HG03045 (cell line): Measurements from ENCODE around the gene CD79B.

Source experiments
- ATAC-seq: cut with Tn5 transposase; IDR thresholded peaks from one replicate; pipeline ENCODE4 v1.9.1; 2021; ENCODE audit warnings: mild to moderate bottlenecking, moderate library complexity; ENCODE audit not compliant: unreplicated experiment

CD79B gene

DNA sequence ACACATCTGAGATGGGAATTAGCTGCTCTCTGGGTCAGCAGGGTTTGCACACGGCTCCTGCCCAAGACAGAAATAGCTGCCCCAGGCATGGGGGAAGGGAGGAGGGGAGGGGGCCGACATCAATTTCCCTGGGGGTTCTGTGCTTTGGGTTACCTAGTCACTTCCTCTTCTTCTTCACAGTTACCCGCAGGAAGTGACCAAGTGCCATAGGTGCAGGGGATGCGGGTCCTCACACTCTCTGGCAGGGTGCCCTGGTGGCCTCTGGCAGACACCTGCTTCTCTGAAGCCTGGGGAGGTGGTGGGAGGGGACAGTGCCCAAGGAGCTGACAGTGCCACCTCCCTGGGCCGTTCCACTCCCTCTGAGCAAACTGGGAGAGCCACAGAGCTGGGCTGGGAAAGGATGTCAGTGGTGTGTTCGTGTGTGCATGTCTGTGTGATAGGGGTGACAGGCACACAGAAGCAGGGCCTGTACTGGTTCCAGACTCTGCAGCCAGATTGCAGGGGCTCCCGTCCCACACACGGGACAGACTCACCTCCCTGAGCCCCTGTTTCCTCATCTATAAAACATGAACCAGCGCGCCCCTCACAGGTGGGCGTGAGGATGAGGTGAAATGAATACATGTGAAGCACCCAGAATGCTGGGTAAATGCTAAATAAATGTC is 22.4 kb upstream of the CD79B start:
- ATAC-seq, result no peak

DNA sequence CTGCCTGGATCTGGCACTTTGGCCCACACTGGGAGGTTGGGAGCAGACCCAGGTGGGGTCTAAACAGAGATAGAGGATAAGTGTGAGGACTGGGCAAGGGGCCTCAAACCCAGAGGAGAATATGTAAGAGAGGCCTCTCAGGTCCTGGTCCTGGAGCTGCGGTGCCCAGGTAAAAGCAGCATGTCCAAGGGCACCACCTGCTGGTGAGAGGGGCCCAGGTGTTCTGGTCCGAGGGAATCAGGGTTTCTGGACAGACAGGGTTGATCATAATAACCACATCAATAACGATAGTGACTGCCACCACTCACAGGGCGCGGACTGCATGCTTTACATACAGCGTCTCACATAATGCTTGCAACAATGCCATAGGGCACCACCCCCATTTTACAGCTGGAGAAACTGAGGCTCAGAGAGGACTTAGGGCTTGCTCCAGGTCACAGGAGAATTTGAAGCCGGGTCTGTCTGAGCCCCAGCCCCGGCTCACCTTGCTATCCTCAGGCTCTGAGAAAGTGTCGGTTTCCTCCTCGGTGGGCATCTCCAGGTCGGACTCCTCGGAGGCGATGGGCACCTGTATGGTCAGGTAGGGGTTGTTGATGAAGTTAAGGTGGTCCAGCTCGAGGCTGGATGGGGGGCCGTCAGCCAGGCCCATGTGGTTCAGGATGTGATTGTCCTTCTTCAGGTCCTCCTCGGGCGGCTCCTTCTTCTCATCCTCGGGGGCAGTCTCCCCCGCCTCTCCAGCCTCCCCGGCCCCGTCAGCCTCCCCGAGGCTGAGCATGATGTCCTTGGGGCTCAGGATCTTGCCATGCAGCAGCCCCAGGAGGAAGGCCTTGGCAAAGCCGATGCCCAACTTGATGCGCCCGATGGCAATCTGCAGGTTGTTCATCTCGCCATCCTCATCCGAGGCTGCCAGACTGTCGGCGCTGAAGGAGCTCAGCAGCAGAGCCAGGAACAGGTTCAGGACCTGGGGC is 19.1 kb upstream of the CD79B start:
- ATAC-seq, result no peak

DNA sequence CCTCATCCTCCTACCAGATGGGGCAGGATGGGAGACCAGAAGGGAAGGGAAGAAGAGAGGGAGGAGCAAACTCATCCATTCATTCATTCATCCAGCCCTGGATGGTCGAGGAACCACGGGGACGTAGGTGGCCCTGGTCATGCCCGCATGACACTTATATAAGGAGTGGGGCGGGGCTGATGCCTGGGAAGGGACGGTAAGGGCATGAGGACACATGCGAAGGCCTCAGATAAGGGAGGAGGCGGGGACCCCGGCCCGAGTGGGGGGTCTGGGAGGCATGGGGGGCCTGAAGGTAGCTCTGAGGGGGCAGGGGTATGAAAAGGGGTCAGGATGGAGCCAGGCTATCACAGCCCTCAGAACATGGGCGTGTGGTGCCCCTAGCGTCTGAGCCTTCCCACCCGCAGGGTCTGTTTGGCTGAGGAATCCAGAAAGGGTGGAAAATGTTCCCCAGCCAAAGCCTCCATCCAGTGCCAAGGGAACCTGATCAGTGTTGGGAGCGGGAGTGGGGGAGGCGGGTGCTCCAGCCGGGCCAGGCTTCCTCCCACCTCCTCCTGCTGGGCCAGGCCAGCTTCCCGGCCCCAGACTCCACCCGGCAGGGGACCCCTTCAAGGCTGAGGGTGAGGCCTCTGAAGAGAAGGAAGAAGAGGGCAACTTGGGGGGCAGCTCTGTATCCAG is 17.6 kb upstream of the CD79B start:
- no peak for ATAC-seq

DNA sequence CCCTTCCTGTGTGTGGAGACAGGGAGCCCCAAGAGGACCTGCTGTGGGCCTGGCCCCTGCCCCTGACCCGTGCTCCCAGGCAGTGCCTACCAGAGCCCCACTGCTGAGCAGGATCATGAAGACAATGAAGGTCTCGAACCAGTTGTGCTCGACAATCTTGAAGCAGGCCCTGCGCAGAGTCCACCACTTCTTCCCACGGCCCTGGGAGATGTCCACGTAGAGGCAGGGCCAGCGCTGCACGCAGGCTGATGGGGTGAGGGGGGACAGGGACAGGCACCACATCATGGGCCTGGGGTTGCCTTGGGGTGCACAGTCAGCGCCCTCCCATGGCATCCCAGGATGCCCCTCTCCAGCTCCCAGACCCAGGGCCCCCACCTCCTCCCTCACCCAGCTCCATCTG is 16.4 kb upstream of the CD79B start:
- no peak for ATAC-seq

DNA sequence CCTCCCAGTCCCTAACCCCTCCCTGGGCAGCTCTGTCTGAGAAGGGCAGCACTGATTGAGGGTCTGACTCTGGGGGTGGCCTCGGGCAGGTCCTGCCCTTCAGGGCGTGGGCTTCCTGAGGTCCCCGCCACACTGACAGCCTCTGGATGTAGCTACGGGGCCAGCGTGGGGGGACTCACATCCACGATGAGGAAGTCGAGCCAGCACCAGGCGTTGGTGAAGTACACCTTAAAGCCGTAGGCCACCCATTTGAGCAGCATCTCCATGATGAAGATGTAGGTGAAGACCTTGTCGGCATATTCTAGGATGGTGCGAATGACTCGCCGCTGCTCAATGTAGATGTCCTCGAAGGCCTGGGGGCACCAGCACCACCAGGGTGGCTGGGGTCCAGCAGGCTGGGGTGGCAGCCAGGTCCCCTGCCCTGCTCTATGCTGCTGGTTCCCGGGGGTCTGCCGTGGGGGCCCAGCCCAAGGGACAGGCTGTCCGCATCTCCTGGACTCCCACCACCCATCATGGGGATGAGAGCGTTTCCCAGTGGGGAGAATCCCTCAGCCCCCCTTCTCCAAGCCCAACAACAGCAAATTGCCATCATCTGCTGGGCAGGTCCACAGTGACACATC is 15.7 kb upstream of the CD79B start:
- ATAC-seq, result no peak

DNA sequence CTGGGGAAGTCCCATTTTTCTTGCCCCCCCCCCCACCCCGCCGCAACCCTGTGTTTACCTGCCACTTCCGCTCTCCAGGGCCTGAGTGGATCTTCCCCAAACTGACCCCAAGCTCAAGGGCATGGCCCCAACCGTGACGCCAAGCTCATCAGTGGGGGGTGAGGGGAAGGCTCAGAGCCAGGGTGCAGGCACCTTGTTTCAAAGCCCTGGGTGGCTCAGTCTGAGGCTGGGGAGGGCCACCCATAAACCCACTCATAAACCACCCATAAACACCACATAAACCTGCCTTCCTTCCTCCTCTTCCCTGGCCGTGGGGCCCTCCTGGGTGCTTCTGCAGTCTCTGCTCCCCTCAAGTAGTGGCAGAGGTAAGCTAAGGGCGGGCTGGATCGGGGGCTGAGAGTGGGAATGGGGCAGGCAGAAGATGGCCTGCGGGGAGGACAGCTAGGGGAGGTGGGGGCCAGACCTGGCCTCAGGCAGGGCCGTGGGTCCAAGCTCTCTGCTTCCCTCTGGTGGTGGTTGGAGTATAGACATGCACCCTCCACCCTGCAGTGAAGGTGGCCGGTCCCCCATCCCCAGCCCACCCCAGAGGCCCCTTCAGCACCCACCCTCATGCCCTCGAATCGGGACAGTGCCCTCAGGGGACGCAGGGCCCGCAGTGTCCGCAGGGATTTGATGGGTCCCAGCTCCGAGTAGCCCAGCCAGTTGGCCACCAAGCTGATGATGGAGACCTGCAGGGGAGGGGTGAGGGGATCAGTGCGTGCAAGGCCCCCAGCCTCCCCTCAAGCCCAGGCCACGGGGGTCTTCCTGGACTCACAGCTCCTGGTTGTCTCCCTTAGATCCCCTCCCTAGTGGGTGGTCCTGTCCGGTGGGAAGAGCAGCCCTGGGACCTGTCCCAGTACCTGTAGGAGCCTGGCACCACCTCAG is 14.6 kb upstream of the CD79B start:
- peak; percentile 60 for ATAC-seq

DNA sequence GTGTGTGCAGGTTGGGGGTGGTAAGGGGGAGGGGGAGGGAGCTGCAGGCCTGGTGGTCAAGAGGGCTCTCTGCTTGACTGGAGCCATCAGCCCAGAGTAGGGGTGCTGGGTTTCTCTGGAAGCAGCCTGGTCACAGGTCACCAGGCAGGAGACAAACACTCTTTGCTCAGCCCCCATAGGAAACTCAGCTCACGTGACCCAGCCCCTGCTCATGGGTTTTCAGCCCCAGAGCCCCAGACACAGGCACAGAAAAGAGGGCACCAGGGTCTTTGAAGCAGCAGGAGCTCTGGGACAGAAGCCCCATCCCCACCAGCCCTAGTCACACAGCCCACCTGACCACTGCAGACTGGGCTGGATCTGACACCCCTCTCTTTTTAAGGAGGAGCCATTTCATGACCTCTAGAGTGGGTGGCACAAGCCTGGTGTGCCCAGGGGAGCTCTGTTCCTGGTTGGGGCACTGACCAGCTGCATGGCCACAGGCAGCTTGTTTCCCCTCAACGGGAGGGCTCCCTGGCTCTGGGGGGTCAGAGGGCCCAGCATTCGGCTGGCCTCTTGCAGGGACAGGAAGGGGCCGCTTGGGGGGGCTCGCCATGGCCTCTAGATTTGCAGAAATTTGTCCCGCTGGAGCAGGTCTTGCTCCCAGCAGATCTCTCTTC is 13.8 kb upstream of the CD79B start:
- no peak for ATAC-seq

DNA sequence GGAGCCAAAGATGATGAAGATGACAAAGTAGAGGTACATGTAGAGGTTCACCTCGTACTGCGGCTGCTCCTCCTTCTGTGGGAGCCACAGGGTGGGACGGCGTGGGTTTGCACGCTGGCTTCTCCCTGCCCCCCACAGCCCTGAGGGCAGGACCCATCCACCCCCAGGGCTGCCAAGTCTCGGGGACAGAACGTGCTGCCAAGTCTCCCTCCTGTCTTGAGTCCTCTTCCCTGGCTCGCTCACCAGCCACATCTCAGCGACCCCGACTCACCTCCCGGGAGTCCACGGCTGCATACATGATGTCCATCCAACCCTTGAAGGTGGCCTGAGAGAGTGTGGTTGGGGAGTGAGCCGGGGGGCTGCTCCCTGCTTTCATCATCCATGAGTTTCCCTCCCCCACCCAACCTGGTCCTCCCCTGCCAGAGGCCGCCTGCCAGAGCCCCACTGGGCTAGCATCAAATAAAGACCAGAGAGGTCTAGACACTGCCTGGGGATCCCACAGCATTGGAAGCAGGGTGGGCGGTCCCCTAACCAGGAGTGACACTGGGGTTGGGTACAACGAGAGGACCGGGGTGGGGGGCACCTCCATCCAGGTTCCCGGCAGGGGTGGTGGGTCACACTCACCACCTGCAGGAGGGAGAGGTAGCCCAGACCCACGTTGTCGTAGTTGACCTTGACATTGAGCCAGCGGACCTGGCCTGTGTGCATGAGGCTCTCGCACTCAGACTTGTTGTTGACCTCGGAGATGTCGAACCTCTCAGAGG is 12.8 kb upstream of the CD79B start:
- ATAC-seq, result no peak

DNA sequence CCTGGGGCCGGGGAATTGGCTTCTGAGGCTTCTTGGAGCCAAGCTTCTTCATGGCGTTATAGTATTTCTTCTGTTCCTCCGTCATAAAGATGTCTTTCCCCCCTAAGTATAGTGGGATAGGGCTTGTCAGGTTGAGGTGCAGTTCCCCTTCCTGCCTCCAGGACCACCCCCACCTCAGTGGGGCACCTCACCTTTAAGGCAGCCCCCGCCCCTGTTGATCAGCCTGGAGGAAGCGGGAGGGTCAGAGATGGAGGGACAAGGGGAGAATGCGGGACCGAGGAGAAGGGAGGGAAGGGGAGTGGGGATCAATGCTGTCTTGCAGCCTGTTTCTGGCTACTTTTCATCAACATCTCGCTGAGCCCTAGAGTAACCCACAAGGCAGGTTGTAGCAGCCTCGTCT is 11.6 kb upstream of the CD79B start:
- ATAC-seq, result no peak

DNA sequence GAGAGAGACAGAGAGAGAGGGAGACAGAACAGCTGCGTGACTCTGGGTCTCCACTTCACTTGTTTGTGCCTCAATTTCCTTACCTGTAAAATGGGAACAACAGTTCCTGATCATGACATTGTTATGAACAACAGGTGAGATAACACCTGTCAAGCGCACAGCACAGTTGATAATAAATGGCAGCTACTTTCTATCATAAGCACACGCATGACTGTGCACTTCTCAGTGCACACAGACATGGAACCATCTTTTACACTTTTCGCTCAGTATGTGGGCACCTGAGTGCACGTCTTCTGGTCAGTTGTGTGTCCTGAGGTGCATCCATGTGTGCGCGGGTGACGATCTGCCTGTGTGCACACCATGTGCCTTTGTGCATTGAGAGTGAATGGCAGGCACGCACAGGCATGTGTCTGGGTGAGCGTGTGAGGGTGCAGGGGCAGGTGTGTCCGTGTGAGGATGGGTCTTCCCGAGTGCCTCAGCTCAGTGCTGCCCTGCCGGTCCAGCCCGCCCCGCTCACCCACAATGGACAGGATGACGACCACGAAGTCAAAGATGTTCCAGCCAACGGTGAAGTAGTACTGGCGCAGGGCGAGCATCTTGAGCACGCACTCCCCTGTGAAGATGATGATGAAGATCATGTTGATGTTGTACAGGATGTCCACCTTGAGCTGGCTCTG is 10.3 kb upstream of the CD79B start:
- ATAC-seq, result no peak

DNA sequence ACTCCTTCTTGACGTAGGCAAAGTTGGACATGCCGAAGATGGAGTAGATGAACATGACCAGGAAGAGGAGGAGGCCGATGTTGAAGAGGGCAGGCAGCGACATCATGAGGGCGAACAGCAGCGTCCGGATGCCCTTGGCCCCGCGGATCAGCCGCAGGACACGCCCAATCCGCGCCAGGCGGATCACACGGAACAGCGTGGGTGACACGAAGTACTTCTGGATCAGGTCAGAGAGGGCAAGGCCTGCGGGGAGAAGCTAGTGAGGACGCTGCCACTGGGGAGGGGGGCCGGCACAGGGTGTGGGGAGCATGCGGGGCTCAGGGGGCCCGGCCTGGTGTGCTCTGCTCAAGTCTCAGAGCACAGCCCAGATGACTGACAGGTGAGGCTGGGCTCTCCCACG is 9.6 kb upstream of the CD79B start:
- ATAC-seq, result no peak

DNA sequence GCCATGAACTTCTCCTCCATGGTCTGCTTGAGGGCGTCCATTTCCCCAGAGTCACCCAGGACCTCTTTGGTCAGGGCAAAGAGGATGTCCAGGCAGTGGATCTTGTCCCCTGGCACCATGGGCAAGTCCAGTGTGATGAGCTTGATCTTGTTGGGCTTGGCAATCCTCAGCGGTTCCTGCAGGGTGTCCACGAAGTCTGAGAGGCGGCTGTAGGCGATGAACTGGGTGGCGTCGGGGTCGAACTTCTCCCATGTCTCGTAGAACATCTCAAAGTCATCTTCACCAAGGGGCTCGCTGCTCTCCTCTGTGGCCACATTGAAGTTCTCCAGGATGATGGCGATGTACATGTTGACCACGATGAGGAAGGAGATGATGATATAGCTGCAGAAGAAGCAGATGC is 9.0 kb upstream of the CD79B start:
- ATAC-seq, result no peak

DNA sequence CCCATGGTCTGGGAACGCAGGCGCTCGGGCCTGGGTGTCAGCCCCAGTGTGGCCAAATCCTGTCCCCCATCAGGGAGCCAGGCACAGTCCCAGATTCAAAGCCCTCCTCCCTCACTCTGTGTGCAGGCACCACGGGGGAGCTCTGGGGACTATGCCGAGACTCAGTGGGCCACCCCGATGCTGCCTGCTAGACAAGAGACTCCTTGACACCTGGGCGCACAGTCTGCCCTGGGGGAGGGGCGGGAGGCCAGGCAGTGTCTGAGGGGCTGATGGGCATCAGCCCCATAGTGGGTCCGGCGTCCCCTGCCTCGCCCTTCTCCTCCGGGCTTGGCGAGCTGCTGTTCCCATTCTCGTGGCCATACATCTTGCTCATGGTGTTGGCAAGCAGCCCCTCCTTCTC is 8.5 kb upstream of the CD79B start:
- ATAC-seq, result no peak

DNA sequence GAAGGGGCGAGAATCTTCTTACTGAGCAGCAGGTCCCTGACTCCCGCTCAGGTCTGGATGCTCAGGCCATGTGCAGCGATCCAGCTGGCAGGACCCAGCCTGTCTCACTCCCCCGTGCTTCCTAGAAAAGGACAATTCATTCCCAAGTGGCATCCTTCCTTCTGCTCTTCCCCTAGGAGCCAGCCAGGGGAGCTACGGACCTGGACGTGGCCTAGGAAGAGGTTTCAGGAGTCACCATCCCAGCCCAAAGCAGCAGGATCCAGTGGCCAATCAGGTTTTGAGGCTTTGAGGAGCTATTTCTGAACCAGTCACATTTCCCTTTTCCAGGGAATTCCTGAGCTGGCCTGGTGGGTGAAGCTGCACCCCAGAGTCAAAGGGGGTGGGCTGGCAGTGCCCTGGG is 7.8 kb upstream of the CD79B start:
- ATAC-seq, result no peak

DNA sequence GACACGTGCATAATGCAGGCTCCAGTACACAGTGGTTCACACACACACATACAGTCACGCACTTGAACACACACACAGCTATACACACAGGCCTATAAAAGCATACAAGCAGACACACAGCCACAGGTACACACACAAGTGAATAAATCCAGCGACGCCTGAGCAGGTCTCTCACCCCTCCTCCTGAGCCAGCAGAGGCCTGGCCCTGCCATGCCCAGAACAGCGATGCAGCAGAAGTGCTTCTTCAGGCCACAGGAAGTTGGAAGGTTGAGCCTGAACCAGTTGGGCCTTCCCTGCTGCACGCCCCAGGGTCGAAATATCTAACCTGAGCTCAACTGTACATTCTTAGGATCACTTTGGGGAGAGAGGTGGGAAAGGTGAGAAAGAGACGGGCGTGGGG is 7.3 kb upstream of the CD79B start:
- no peak for ATAC-seq

DNA sequence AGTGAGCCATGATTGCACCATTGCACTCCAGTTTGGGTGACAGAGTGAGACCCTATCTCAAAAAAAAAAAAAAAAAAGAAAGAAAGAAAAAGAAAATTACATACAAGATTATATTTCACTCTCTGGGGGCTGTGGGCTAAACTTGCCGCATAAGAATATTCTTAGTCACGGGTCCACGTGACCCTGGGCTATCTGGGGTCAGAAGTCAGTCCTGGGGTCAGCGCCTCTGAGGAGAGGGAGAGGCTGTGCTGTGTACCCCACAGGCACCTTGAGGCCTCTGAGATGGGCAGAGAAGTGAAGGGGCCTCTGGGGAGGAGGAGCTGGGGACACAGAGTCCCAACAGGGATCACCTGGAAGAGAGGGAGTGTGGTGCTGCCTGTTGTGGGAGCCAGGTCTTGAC is 5.8 kb upstream of the CD79B start:
- no peak for ATAC-seq

DNA sequence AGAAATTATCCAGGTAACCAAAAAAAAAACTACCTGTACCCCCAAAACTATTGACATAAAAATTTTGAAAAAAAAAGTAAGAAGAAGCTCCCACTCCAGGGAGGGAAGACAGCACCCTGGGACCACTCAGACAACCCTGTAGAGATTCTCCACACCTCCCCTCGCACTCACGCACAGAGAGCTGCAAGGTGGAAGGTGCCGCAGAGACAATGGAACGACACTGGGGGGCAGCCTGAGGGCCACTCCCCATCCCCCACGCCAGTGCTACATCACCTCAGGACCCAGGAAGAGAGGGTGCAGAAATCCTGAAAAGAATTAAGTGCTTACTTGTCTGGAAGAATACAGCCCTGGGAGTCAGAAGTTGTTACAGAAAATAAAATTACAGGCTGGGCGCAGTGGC is 5.2 kb upstream of the CD79B start:
- ATAC-seq, result no peak
